Dedifferentiated amniotic fluid mesenchymal stem cell (primary cell): ENCODE data around the gene MESP1.
A peak's percentile ranks its signal among the peaks of the same experiment; 100 is the strongest.

Experiments
- DNase-seq: peaks from one replicate; pipeline ENCODE4 v3.0.0-alpha.2; 2016; ENCODE audit errors: extremely low spot score

Gene MESP1

DNA sequence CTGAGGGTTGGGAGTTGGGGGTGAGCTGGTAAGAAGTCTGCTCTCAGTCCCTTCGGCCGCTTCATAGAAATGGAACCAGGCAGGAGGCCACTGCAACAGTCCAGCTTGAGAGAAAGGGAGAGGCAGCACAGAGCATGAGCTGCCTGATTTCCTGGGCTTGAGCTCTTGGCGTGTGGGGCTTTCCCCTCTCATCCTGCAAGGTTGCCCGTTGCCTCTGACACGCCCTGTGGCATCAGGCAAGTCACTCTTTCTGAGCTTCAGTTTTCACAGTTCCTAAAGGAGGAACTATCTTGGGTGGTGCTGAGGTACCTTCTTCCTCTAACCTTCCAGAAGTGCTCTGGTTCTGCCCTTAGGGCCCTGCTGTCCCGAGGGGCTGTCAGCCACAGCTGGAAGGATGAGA is 30.0 kb upstream of the MESP1 start:
- DNase-seq, result no peak

- DNase-seq, result no peak
These were observed 29.6 kb upstream of the MESP1 start for GRCh38 chr15:89780601-89781000.

- no peak for DNase-seq
These were observed 27.8 kb upstream of the MESP1 start for GRCh38 chr15:89778861-89779260.

DNA sequence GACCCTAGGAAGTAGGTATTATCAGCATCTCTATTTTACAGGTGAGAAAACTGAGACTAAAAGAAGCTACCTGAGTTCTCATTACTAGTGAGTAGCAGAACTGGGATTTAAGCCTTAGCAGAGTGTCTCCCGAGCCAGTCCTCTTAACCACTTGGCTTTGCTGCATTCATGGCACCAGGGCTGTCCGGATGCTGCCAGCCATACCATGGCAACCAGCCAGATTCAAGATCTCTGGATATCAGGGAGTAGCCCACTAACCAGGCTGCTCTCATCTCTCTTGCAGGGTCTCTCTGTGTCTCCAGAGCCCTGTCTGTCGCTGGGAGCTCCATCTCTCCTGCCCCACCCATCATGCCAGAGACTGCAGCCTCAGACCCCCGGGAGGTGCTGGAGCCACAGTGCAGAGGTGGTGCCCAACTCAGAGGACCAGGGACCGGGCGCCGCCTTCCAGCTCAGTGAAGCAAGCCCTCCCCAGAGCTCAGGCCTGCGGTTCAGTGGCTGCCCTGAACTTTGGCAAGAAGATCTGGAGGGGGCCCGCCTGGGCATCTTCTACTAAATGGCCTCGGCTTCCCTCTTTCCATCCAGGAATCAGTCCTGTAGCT is 26.8 kb upstream of the MESP1 start:
- no peak for DNase-seq

DNA sequence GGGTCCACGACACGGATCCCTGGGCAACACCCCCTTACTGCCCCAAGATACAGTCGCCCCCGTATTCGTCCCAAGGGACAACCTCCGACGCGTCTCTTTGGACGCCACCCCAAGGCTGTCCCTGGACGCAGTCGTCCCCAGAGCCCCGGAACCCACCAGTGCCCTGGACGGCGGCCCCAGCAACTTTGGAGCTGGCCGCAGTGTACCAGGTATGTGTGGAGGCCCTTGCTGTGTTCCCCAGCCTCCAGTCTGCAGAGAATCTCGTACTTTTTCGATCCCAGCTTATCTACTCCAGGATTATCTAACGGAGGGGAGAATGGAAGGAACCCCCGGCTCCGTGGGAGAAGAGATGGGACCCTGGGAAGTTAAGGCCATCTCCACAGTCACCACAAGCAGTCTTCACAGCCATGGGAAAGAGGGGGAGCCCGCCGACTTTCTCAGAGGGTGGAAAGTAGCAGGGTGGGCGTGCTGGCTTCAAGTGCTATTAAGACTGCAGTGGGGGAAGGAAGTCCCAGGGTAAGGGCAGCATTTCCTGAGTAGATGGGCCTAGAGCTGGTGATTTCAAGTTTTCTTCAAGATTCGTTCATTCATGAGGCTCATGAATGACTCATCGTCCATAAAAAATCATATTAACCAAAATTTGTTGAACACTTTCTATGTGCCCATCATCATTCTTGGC is 26.2 kb upstream of the MESP1 start:
- DNase-seq, result no peak

- peak; percentile 55 for DNase-seq
These were observed 25.4 kb upstream of the MESP1 start, which contains the start of gene MESP2 for GRCh38 chr15:89776274-89777072. Gene MESP2 (plus strand): TSS chr15:89776332. CDS start chr15:89776358, 26 bp downstream.

GRCh38 chr15:89775815-89776214 is 24.8 kb upstream of the MESP1 start:
- no peak for DNase-seq

DNA sequence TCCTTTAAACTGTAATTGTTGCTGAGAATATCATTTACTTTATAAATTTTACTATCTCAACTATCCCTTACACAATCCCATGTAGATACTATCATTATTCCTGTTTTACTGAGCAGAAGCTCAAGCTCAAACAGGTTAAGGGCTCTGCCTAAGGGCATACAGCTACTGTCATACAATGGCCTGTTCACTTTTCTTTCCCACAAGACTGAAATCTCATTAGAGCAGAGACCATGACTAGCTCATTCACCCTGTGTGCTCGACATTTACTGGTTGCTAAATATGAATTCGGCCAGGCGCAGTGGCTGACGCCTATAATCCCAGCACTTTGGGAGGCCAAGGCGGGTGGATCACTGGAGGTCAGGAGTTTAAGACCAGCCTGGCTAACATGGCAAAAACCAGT is 23.4 kb upstream of the MESP1 start:
- no peak for DNase-seq

DNA sequence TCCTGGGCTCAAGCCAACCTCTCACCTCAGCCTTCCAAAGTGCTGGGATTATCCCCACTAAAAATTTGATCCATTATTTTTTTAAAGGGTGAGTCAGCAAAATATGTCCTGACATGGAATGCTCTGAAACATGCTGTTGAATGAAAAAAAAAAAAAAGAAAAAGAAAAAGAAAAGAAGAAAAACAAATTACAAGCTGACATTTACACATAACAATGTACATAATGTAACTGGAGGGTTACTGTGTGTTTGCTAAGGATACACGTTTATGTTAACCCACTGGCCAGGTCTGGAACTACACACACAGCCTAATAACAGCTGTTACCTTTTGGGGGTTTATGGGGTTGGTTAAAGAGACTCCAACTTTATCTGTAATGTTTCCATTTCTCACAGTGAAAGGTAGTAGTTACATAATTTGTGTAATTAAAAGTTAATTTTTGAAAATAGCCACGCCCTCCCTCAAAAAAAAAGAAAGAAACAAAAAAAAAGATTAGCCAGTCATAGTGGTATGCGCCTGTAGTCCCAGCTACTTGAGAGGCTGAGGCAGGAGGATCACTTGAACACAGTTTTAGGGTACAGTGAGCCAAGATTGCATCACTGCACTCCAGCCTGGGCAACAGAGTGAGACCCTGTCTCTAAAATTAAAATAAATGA is 22.0 kb upstream of the MESP1 start:
- DNase-seq, result peak; percentile 55

DNA sequence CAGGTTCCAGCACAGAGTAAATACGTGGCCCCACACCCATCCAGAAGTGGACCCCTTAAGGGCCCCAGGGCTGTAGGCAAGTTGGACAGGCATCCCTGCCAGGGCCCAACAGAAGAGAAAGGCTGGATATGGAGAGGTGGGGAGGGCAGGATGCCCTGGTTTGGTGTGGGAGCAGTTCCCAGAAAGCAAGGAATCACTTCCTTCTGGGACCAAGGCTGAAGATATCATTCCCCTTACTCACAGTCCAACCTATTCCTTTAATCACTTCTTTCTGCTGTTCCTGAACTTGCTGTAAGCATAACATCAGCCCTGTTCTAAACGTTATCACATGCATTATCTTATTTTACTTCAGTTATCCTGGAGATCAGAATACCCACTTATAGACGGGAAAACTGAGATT is 19.0 kb upstream of the MESP1 start:
- no peak for DNase-seq

GRCh38 chr15:89769366-89769765 is 18.3 kb upstream of the MESP1 start:
- DNase-seq, result no peak

DNA sequence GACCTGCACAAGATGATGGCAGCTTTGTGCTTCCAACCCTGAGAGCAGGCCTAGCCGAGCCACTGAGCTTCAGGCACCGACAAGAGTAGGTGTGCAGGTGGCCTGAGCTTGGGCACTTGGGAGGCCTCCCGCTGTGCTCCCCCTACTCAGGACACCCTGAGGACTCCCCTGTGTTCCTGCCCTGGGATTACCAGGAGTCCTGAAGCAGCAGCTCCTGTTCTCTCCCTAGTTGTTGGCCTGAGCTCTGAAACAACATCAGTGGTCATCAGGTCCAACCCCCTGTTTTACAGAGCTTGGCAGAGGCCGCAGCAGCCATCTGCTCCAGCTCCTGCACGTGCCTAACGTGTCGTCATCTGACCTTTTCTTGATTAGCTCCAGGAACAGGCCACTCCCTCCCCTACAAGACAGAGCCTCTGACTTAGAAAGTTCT is 17.0 kb upstream of the MESP1 start:
- no peak for DNase-seq

GRCh38 chr15:89767411-89767915 is 16.4 kb upstream of the MESP1 start:
- no peak for DNase-seq

DNA sequence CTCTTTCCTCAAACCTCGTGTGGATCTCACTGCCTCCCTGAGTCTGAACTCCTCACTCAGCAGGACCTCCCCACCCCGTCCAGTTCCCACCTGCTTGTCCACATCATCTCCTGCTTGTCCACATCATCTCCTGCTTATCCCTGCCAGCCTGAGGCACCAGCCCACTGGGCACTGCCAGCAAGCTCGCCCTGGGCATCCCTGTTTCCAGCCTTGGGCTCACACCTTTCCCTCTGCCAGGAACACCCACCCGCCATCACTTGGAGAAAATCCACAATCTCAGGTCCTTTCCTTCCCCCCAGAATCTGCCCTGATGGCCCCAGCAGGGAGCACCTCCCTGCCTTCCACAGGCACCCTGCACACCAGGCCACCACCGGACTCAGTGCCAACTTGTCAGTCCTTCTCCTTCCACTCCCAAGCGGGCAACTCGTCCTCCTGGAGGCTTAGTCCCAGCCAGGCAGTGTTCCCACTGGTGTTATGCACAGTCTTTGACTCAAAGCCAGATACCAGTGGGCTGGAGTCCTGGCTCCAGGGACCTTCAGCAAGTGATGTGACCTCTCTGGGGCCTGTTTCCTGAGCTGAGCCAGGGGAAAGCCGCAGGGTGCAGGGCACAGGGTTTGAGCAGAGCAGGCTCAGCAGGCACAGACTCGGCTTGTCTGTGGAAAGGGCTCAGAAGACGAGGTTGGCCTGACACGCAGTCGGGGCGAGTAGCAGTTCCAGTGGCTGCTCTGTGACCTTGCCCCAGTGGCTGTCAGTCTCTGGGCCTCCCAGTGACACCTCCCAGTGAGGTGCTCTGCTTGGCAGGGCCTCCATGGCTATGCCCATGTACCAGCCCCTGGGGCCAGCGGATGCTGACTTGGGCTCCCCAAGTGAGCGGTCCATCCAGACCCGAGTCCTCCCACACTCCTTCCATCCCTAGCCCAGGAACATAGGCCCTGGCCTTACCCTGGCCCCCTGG is 15.6 kb upstream of the MESP1 start:
- no peak for DNase-seq

GRCh38 chr15:89765694-89766093 is 14.6 kb upstream of the MESP1 start:
- no peak for DNase-seq

DNA sequence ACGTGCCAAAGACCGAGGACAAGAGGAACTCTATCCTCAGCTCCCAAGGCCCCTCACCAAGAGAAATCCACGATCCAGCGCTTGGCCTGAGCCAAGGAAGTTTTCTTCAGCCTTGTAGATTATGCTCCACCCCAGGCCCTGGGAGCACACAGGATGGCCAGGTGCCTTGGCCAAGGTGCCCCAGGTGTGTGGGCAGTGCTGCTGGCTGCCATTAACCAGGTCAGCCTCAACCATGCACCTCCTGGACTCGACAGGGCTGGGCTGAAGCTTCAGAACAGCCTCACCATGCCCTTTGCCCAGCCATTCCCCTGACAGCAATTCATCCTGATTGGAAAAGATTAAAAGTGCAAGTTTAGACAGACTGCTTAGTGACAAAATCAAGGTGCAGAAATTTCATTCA is 10.9 kb upstream of the MESP1 start:
- DNase-seq, result no peak

- no peak for DNase-seq
These were observed 10.2 kb upstream of the MESP1 start for GRCh38 chr15:89761009-89761831.

DNA sequence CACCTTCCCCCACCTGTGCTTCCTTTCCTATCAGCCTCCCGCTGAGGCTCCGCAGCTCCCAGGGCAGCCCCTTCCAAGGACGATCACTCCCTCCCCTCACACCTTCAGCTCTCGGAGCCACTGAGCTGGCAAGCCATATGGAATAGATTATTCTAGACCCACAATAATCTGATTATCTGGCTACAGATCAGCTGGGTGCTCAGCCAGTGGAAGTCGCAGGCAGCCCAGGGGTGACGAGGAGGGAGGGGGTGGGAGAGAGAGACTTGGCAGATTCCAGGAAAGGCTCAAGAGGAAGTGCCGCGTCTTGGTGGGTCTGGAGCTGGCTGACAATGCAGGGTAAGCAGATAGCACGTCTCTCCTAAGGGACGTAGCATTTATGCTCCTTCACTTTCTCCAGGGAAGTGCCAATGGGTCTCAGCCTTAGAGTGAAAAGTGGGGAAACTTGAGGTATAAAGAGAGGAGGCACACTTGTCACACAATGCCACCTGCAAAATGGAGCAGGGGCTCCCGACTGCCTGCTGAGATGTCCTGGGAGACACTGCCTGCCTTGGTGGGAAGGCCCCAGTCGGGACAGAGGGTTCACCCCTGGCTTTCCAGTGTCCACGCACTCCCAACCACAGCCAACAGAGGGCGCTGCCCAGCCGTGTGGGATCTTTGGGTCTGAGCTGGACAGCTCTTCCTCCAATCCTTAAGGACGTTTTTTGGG is 9.4 kb upstream of the MESP1 start:
- DNase-seq, result peak; percentile 64

DNA sequence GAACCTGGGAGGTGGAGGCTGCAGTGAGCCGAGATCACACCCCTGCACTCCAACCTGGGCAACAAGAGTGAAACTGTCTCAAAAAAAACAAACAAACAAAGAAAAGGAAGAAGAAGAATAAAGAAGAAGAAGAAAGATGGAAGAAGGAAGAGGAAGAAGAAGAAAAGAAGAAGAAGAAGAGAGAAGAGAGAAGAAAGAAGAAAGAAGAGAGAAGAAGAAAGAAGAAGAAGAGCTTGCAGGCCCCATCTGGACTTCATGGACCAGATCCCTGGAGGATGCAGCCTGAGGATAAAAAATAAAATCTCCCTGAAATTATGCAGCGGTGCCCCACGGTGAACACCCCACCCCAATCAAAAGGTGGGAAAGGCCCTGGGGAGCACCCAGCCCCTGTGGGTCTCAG is 8.8 kb upstream of the MESP1 start:
- DNase-seq, result no peak
